Epidermal melanocyte (primary cell): ENCODE data around the gene LGALS8.
"Not testable (repeated sequence)": the region's sequence is repeated elsewhere in the genome, so short reads cannot be mapped to it uniquely, and the experiment has no call there.

Source experiments
- DNase-seq: peaks from one replicate; pipeline ENCODE4 v3.0.0; 2011; ENCODE audit warnings: low spot score; ENCODE audit not compliant: insufficient read length

Gene LGALS8

GRCh38 chr1:236523704-236524141, at the start of gene LGALS8:
LGALS8 (plus strand) TSS chr1:236523982; CDS start chr1:236526071, 2,089 bp downstream.
- DNase-seq = peak; percentile 81

GRCh38 chr1:236476019-236476418, 47.8 kb upstream of the LGALS8 start:
- no peak for DNase-seq

- no peak for DNase-seq
Measured at GRCh38 chr1:236480758-236481436, 42.9 kb upstream of the LGALS8 start.

- DNase-seq = no peak
Measured at GRCh38 chr1:236484310-236484971, 39.3 kb upstream of the LGALS8 start.

- no peak for DNase-seq
Measured at GRCh38 chr1:236486356-236487002, 37.3 kb upstream of the LGALS8 start.

- not testable (repeated sequence) for DNase-seq
Measured at GRCh38 chr1:236489161-236489560, 34.6 kb upstream of the LGALS8 start.

GRCh38 chr1:236489710-236490377, 33.9 kb upstream of the LGALS8 start:
- peak; percentile 73 for DNase-seq

GRCh38 chr1:236491469-236492136, 32.2 kb upstream of the LGALS8 start:
- DNase-seq = no peak

GRCh38 chr1:236492378-236492777, 31.4 kb upstream of the LGALS8 start:
- no peak for DNase-seq

GRCh38 chr1:236494082-236494481, 29.7 kb upstream of the LGALS8 start:
- no peak for DNase-seq

- DNase-seq = no peak
Measured at GRCh38 chr1:236494586-236495466, 29.0 kb upstream of the LGALS8 start.

GRCh38 chr1:236495467-236496112, 28.2 kb upstream of the LGALS8 start:
- DNase-seq = no peak

GRCh38 chr1:236497908-236498307, 25.9 kb upstream of the LGALS8 start:
- no peak for DNase-seq

GRCh38 chr1:236501093-236501492, 22.7 kb upstream of the LGALS8 start:
- DNase-seq = no peak

GRCh38 chr1:236502579-236502971, 21.2 kb upstream of the LGALS8 start:
- DNase-seq = no peak

- DNase-seq = peak; percentile 61
Measured at GRCh38 chr1:236502972-236503639, 20.7 kb upstream of the LGALS8 start.

GRCh38 chr1:236504338-236504737, 19.4 kb upstream of the LGALS8 start:
- DNase-seq = not testable (repeated sequence)

GRCh38 chr1:236507022-236507700, 16.6 kb upstream of the LGALS8 start:
- DNase-seq = no peak

- no peak for DNase-seq
Measured at GRCh38 chr1:236508593-236509027, 15.2 kb upstream of the LGALS8 start.
